ENCODE results near the gene WBP1.

GRCh38 chr2:74491648-74492544 is 33.7 kb downstream of the WBP1 start:
- TF ChIP-seq POLR2AphosphoS5 (IDR thresholded peaks at IDR 0.05; ENCODE audit: low read depth, low read length) (no peak), POLR2A (IDR thresholded peaks at IDR 0.05; ENCODE audit: low read depth, low read length) (no peak)

All from GM12892 (cell line).